ENCODE results near the gene NADSYN1. TPM values are rescaled to one million over a fixed set of nuclear protein-coding genes. Genes with fewer than 3 reads are reported as not detected.

The NADSYN1 gene
- polyA plus RNA-seq, 1 experiment, result 63.6 TPM

GRCh38 chr11:71443736-71444445, 9.1 kb upstream of the NADSYN1 start:
- TF ChIP-seq CTCF (IDR thresholded peaks at IDR 0.05; ENCODE audit: insufficient read depth, low read depth, low read length), result no peak
- H3K36me3 ChIP-seq (ENCODE audit: control insufficient read depth, insufficient read depth, low read length), result peaks cover 19% of the 10 kb centered on the region
- no peak for DNase-seq (ENCODE audit: low read depth)
- H3K4me3 ChIP-seq (ENCODE audit: low read depth, low read length), result no peak overlapping the region
- H3K27me3 ChIP-seq (ENCODE audit: control insufficient read depth, insufficient read depth, low read length), result no peaks in the 10 kb centered on the region
- CTCF ChIA-PET, result interaction anchor here (1.1 kb wide), 1 partner anchor 70 kb away, joined by 3 read pairs; no protein-coding TSS in a partner anchor
- POLR2A ChIA-PET, result interaction anchor here (0.7 kb wide), 1 partner anchor 836 kb away, joined by 4 read pairs; no protein-coding TSS in a partner anchor

- no peak for TF ChIP-seq CTCF (IDR thresholded peaks at IDR 0.05; ENCODE audit: insufficient read depth, low read depth, low read length)
- POLR2A ChIA-PET, result no interaction called here
- CTCF ChIA-PET, result interaction anchor here (0.7 kb wide), 1 partner anchor 877 kb away, joined by 3 read pairs; no protein-coding TSS in a partner anchor
- Histone ChIP-seq H3K4me3 (ENCODE audit: low read depth, low read length) (no peak overlapping the region), H3K27me3 (ENCODE audit: control insufficient read depth, insufficient read depth, low read length) (no peaks in the 10 kb centered on the region), H3K36me3 (ENCODE audit: control insufficient read depth, insufficient read depth, low read length) (peaks cover 17% of the 10 kb centered on the region)
- no peak for DNase-seq (ENCODE audit: low read depth)
Measured at GRCh38 chr11:71444811-71445210, 8.2 kb upstream of the NADSYN1 start.

- TF ChIP-seq CTCF (IDR thresholded peaks at IDR 0.05; ENCODE audit: insufficient read depth, low read depth, low read length), result no peak
- no peaks in the 10 kb centered on the region for H3K27me3 ChIP-seq (ENCODE audit: control insufficient read depth, insufficient read depth, low read length)
- DNase-seq (ENCODE audit: low read depth), result no peak
- H3K4me3 ChIP-seq (ENCODE audit: low read depth, low read length), result no peak overlapping the region
- ChIA-PET CTCF (no interaction called here), POLR2A (no interaction called here)
- H3K36me3 ChIP-seq (ENCODE audit: control insufficient read depth, insufficient read depth, low read length), result peaks cover 12% of the 10 kb centered on the region
Measured at GRCh38 chr11:71446150-71446549, 6.9 kb upstream of the NADSYN1 start.

GRCh38 chr11:71446942-71447688, 5.9 kb upstream of the NADSYN1 start:
- ChIA-PET CTCF (interaction anchor here (0.6 to 0.8 kb wide), 2 partner anchors 11 to 160 kb away, joined by 3 read pairs; no protein-coding TSS in a partner anchor), POLR2A (no interaction called here)
- no peaks in the 10 kb centered on the region for H3K27me3 ChIP-seq (ENCODE audit: control insufficient read depth, insufficient read depth, low read length)
- no peak for DNase-seq (ENCODE audit: low read depth)
- no peak for TF ChIP-seq CTCF (IDR thresholded peaks at IDR 0.05; ENCODE audit: insufficient read depth, low read depth, low read length)
- H3K36me3 ChIP-seq (ENCODE audit: control insufficient read depth, insufficient read depth, low read length), result peaks cover 9% of the 10 kb centered on the region
- no peak overlapping the region; the same call in 1 of the 2 replicates for H3K4me3 ChIP-seq (ENCODE audit: low read depth, low read length)

- DNase-seq (ENCODE audit: low read depth), result no peak
- POLR2A ChIA-PET, result no interaction called here
- no peaks in the 10 kb centered on the region for H3K27me3 ChIP-seq (ENCODE audit: control insufficient read depth, insufficient read depth, low read length)
- no peak for TF ChIP-seq CTCF (IDR thresholded peaks at IDR 0.05; ENCODE audit: insufficient read depth, low read depth, low read length)
- H3K36me3 ChIP-seq (ENCODE audit: control insufficient read depth, insufficient read depth, low read length), result peaks cover 9% of the 10 kb centered on the region
- peak overlapping the region; percentile 83 for H3K4me3 ChIP-seq (ENCODE audit: low read depth, low read length)
- CTCF ChIA-PET, result no interaction called here
Measured at GRCh38 chr11:71447791-71448256, 5.2 kb upstream of the NADSYN1 start.
